HepG2 (cell line): ENCODE data around the gene RAB27B. TPM values are rescaled to one million over a fixed set of nuclear protein-coding genes. Genes with fewer than 3 reads are reported as not detected.
"Not testable (repeated sequence)": the region's sequence is repeated elsewhere in the genome, so short reads cannot be mapped to it uniquely, and the experiment has no call there.

ENCODE experiments used
- ATAC-seq: fragments of 200-7000 bp; cut with Tn5 transposase; 3 replicates; pipeline ENCODE4 v1.9.1; 2020; ENCODE audit warnings: mild to moderate bottlenecking, moderate library complexity
- BruUV-seq: library from RNA; stranded (reverse); fragments of 400-500 nt; replicated peaks from 2 replicates; lab custom pipeline; 2021; lab: Mats Ljungman, UMichigan
- CTCF ChIA-PET: fragments of 300-600 bp; formaldehyde crosslinking; extraction: SDS; loops from one replicate; lab custom pipeline; 2021; ENCODE audit warnings: low total read pairs, inconsistent platforms, low intra/inter-chr PET ratio; lab: Yijun Ruan, JAX
- POLR2A ChIA-PET: fragments of 350-600 bp; sonication (Branson Sonifier 250); formaldehyde crosslinking; loops from one replicate; lab custom pipeline; 2020; ENCODE audit warnings: antibody characterized with exemption, inconsistent platforms; lab: Yijun Ruan, JAX
- DNase-seq: peaks from one replicate; pipeline ENCODE4 v3.0.0-alpha.2; 2015; ENCODE audit warnings: low spot score
- FAIRE-seq: peaks from 3 replicates; lab custom pipeline; 2011; peaks lifted over from hg19 to GRCh38; lab: Jason Lieb, UNC
- H2AFZ ChIP-seq: one replicate; pipeline ENCODE4 v1.6.1; 2011; ENCODE audit warnings: low read length, inconsistent platforms
- H3K27ac ChIP-seq: fragments of 300-600 bp; 3 replicates; pipeline ENCODE4 v1.8.0; 2011; ENCODE audit warnings: mixed run types, mild to moderate bottlenecking, mixed read lengths, low read length, inconsistent platforms; ENCODE audit not compliant: insufficient read depth; ENCODE audit errors: extremely low read length
- H3K27me3 ChIP-seq, 2 experiments: fragments of 200-600 bp in 1 of 2; 2 replicates in 1 of 2; 3 replicates in 1 of 2; pipeline versions ENCODE4 v1.6.0 to v1.8.0; 2011; ENCODE audit warnings: low read length in 2 of 2, mild to moderate bottlenecking in 2 of 2, moderate library complexity in 2 of 2, inconsistent platforms in 1 of 2; ENCODE audit not compliant: insufficient read depth in 2 of 2, control insufficient read depth in 1 of 2
- H3K36me3 ChIP-seq, 2 experiments: fragments of 200-600 bp in 1 of 2; replicated peaks in 1 of 2; 2 replicates in 1 of 2; 3 replicates in 1 of 2; pipeline versions ENCODE4 v1.5.1 to v1.8.0; 2011; ENCODE audit warnings: low read length in 2 of 2, inconsistent platforms in 1 of 2; ENCODE audit not compliant: insufficient read depth in 2 of 2, control insufficient read depth in 1 of 2
- H3K4me1 ChIP-seq: 2 replicates; pipeline ENCODE4 v1.5.1; 2012; ENCODE audit warnings: low read length, inconsistent platforms; ENCODE audit not compliant: insufficient read depth
- H3K4me2 ChIP-seq: 2 replicates; pipeline ENCODE4 v1.6.0; 2011; ENCODE audit warnings: low read depth, low read length, inconsistent platforms
- H3K4me3 ChIP-seq, 3 experiments: fragments of 200-600 bp in 1 of 3; sonication (generic), shearing (Covaris generic) in 1 of 3; replicated peaks in 1 of 3; 2 replicates each; pipeline ENCODE4 v1.5.1; 2011 to 2016; ENCODE audit warnings: low read length in 3 of 3, inconsistent platforms in 2 of 3, low read depth in 2 of 3, mild to moderate bottlenecking in 2 of 3, control low read depth in 1 of 3, mixed read lengths in 1 of 3; ENCODE audit not compliant: insufficient read depth in 1 of 3
- H3K79me2 ChIP-seq: one replicate; pipeline ENCODE4 v1.6.1; 2011; ENCODE audit warnings: low read length, inconsistent platforms; ENCODE audit not compliant: insufficient read depth
- H3K9ac ChIP-seq: 2 replicates; pipeline ENCODE4 v1.6.0; 2011; ENCODE audit warnings: mild to moderate bottlenecking, low read depth, low read length, inconsistent platforms; ENCODE audit not compliant: insufficient read depth
- H3K9me3 ChIP-seq: 2 replicates; pipeline ENCODE4 v1.5.1; 2012; ENCODE audit warnings: mild to moderate bottlenecking, low read length
- H4K20me1 ChIP-seq: 2 replicates; pipeline ENCODE4 v1.6.0; 2011; ENCODE audit warnings: inconsistent platforms, mild to moderate bottlenecking, low read length, moderate library complexity; ENCODE audit not compliant: insufficient read depth
- DNMT3B ChIP-seq: conservative IDR thresholded peaks from 2 replicates; pipeline ENCODE4 v1.6.1; 2016; ENCODE audit warnings: missing biosample characterization, control low read depth
- NFE2 ChIP-seq: sonication (generic); formaldehyde crosslinking; IDR thresholded peaks from 2 replicates; pipeline ENCODE4 v1.4.0; 2020; ENCODE audit warnings: missing genetic modification reagents
- NRL ChIP-seq: sonication (generic); formaldehyde crosslinking; IDR thresholded peaks from 2 replicates; pipeline ENCODE4 v1.5.0; 2020; ENCODE audit warnings: missing genetic modification reagents, mild to moderate bottlenecking, moderate library complexity, borderline replicate concordance
- REPIN1 ChIP-seq: sonication (generic); formaldehyde crosslinking; IDR thresholded peaks from 2 replicates; pipeline ENCODE4 v1.8.0; 2022; ENCODE audit warnings: missing genetic modification reagents, low read depth, mild to moderate bottlenecking, borderline replicate concordance
- YEATS2 ChIP-seq: sonication (generic); formaldehyde crosslinking; IDR thresholded peaks from 2 replicates; pipeline ENCODE4 v1.4.0; 2020; ENCODE audit warnings: missing genetic modification reagents, borderline replicate concordance
- ZNF546 ChIP-seq: sonication (generic); formaldehyde crosslinking; conservative IDR thresholded peaks from 2 replicates; pipeline ENCODE4 v1.8.1; 2023; ENCODE audit warnings: mild to moderate bottlenecking, missing genetic modification reagents
- ZNF704 ChIP-seq: sonication (generic); formaldehyde crosslinking; IDR thresholded peaks from 2 replicates; pipeline ENCODE4 v1.8.1; 2023; ENCODE audit warnings: mild to moderate bottlenecking, inconsistent platforms, moderate library complexity, missing genetic modification reagents, borderline replicate concordance
- ZNF883 ChIP-seq: sonication (generic); formaldehyde crosslinking; IDR thresholded peaks from 2 replicates; pipeline ENCODE4 v1.5.1; 2020; ENCODE audit warnings: mild to moderate bottlenecking, missing genetic modification reagents; ENCODE audit errors: not compliant biosample characterization
- WGBS: methylation state at CpG from one replicate; pipeline ENCODE4 v1.1.6; 2017; ENCODE audit warnings: low lambda C conversion rate; 5-methylcytosine and 5-hydroxymethylcytosine counted together
- in situ Hi-C: cut with HindIII; loops from 2 replicates; pipeline ENCODE4 v1.10.0; 2017; ENCODE audit warnings: low pct_unique_long_range_greater_than_20kb; ENCODE audit not compliant: extremely low pct_ligation_motif_present
- intact Hi-C: fragments of 100-400 bp; cut with micrococcal nuclease; formaldehyde crosslinking; loops from one replicate; pipeline ENCODE4 v1.10.0; 2022; ENCODE audit not compliant: unreplicated experiment
- polyA plus RNA-seq, 8 experiments: library from polyadenylated mRNA; depleted of rRNA in 3 of 8; stranded (reverse) in 7 of 8; unstranded in 1 of 8; fragments of >200 nt; fragmentation: Illumina TruSeq in 4 of 8; extraction: Trizol in 4 of 8; gene quantifications; 2 replicates each; pipeline versions ENCODE4 v1.2.1 to v1.2.3, GENCODE V29; 2011 to 2016; ENCODE audit warnings: low read depth in 4 of 8, missing spikeins in 1 of 8, mixed read lengths in 1 of 8; ENCODE audit not compliant: insufficient read depth in 1 of 8
- total RNA-seq, 5 experiments: library from RNA; depleted of rRNA; stranded (reverse); fragments of >200 nt; fragmentation: Illumina TruSeq; extraction: Trizol; gene quantifications; 2 replicates each; pipeline ENCODE4 v1.2.3, GENCODE V29; 2016; ENCODE audit warnings: low read depth in 1 of 5

Gene RAB27B
- total and polyA plus RNA-seq, 2 of the 13 experiments (the other 11 are each of a cell fraction or from before 2014, with no cell fraction given): not detected

DNA sequence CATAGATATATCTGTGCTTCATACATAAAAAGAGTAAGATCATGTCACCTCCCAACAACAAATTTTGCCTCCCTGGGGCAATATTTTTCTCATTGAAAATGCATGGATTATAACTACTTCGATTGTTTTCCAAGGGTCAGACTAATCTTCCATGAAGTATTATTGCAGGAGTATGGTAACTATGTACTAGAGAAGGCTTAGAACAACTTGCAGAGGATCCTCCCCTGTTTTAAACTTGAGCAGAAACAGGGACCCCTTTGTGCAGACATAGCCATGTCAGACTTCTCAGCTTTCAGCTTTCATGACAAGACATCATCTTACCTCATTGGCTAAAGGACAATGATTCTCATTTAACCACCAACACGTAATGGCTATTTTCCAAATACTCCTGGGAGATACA, 13.2 kb upstream of the RAB27B start:
- POLR2A ChIA-PET: no interaction called here
- CTCF ChIA-PET: no interaction called here
- no TSS peak for BruUV-seq

DNA sequence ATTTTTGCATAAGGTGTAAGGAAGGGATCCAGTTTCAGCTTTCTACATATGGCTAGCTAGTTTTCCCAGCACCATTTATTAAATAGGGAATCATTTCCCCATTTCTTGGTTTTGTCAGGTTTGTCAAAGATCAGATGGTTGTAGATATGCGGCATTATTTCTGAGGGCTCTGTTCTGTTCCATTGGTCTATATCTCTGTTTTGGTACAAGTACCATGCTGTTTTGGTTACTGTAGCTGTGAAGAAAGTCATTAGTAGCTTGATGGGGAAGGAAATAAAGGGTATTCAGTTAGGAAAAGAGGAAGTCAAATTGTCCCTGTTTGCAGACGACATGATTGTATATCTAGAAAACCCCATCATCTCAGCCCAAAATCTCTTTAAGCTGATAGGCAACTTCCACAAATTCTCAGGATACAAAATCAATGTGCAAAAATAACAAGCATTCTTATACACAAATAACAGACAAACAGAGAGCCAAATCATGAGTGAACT, 7.4 kb upstream of the RAB27B start:
- BruUV-seq, H3K27ac ChIP-seq, H3K4me1 ChIP-seq, H3K9me3 ChIP-seq, H3K4me2 ChIP-seq, ATAC-seq, H3K4me3 ChIP-seq, CTCF ChIA-PET, in situ Hi-C loops, POLR2A ChIA-PET, H3K9ac ChIP-seq, H3K36me3 ChIP-seq, H3K79me2 ChIP-seq, DNase-seq, H2AFZ ChIP-seq, H4K20me1 ChIP-seq, intact Hi-C loops, H3K27me3 ChIP-seq, FAIRE-seq: not testable (repeated sequence)
- WGBS: 40% methylated on average over 2 of the region's 2 CpGs

More for the DNA sequence above, 13.2 kb upstream of the RAB27B start:
- ATAC-seq (no peak), DNase-seq (no peak), FAIRE-seq (no peak)
- no peak overlapping the region for H3K4me3 ChIP-seq
- no peak overlapping the region for H2AFZ ChIP-seq
- H3K79me2 ChIP-seq: no peaks in the 10 kb centered on the region
- no peak overlapping the region for H3K27ac ChIP-seq
- in situ Hi-C loops: no loop called here
- H3K36me3 ChIP-seq: no peaks in the 10 kb centered on the region
- intact Hi-C loops: no loop called here
- H3K4me2 ChIP-seq: no peak overlapping the region
- H3K9me3 ChIP-seq: no peaks in the 10 kb centered on the region
- H4K20me1 ChIP-seq: no peaks in the 10 kb centered on the region
- WGBS: 2% methylated on average over 2 of the region's 2 CpGs
- H3K9ac ChIP-seq: no peak overlapping the region
- H3K4me1 ChIP-seq: no peaks in the 10 kb centered on the region
- no peaks in the 10 kb centered on the region for H3K27me3 ChIP-seq
- no peak for TF ChIP-seq YEATS2
- no peak for TF ChIP-seq NRL
- TF ChIP-seq ZNF704 (CRISPR knock-in tag): no peak
- TF ChIP-seq DNMT3B (CRISPR knock-in tag): no peak
- TF ChIP-seq NFE2: no peak
- no peak for TF ChIP-seq ZNF546 (CRISPR knock-in tag)
- no peak for TF ChIP-seq REPIN1 (CRISPR knock-in tag)
- TF ChIP-seq ZNF883 (CRISPR knock-in tag): no peak
